IMR-90 (cell line): ENCODE data around the gene PLVAP. TPM values are rescaled to one million over a fixed set of nuclear protein-coding genes. Genes with fewer than 3 reads are reported as not detected.

ENCODE experiments used
- ATAC-seq: fragments of 200-7000 bp; cut with Tn5 transposase; 2 replicates; pipeline ENCODE4 v1.9.1; 2020; ENCODE audit warnings: low read depth, mild to moderate bottlenecking, moderate library complexity
- BruUV-seq: library from RNA; stranded (reverse); fragments of 400-500 nt; replicated peaks from 2 replicates; lab custom pipeline; 2021; lab: Mats Ljungman, UMichigan
- CTCF ChIA-PET: fragments of 300-600 bp; formaldehyde crosslinking; extraction: SDS; loops from one replicate; lab custom pipeline; 2021; ENCODE audit warnings: antibody characterized with exemption; lab: Yijun Ruan, JAX
- POLR2A ChIA-PET: fragments of 300-600 bp; sonication (Branson Sonifier 250); formaldehyde crosslinking; loops from one replicate; lab custom pipeline; 2022; ENCODE audit warnings: antibody characterized with exemption; ENCODE audit not compliant: unreplicated experiment; lab: Charles Lee
- DNase-seq: peaks from one replicate; pipeline ENCODE4 v3.0.0; 2013
- H2AFZ ChIP-seq: replicated peaks from 2 replicates; pipeline ENCODE3; 2013; ENCODE audit warnings: low read length, mild to moderate bottlenecking; ENCODE audit not compliant: poor library complexity
- H2AK5ac ChIP-seq: 2 replicates; pipeline ENCODE4 v1.6.1; 2013; ENCODE audit warnings: low read depth, low read length, inconsistent platforms
- H2AK9ac ChIP-seq: replicated peaks from 2 replicates; pipeline ENCODE3; 2013; ENCODE audit warnings: mild to moderate bottlenecking, low read depth, low read length, moderate library complexity; ENCODE audit not compliant: poor library complexity
- H2BK120ac ChIP-seq: 2 replicates; pipeline ENCODE4 v1.6.1; 2013; ENCODE audit warnings: low read depth, low read length, inconsistent platforms
- H2BK15ac ChIP-seq: 3 replicates; pipeline ENCODE4 v1.6.1; 2013; ENCODE audit warnings: low read depth, low read length, inconsistent platforms
- H2BK20ac ChIP-seq: 2 replicates; pipeline ENCODE4 v1.6.1; 2013; ENCODE audit warnings: low read depth, mild to moderate bottlenecking, inconsistent platforms, low read length, moderate library complexity
- H2BK5ac ChIP-seq: 2 replicates; pipeline ENCODE4 v1.6.1; 2013; ENCODE audit warnings: mild to moderate bottlenecking, low read depth, low read length, inconsistent platforms; ENCODE audit not compliant: poor library complexity, severe bottlenecking
- H3K14ac ChIP-seq: replicated peaks from 2 replicates; pipeline ENCODE4 v1.6.1; 2013; ENCODE audit warnings: low read depth, low read length, inconsistent platforms
- H3K18ac ChIP-seq: 2 replicates; pipeline ENCODE4 v1.6.1; 2013; ENCODE audit warnings: low read depth, low read length, control low read depth
- H3K23ac ChIP-seq: 2 replicates; pipeline ENCODE4 v1.6.1; 2013; ENCODE audit warnings: low read depth, low read length, inconsistent platforms
- H3K27ac ChIP-seq: 2 replicates; pipeline ENCODE4 v1.5.1; 2013; ENCODE audit warnings: mild to moderate bottlenecking, control low read depth, low read length; ENCODE audit not compliant: insufficient read depth
- H3K27me3 ChIP-seq: 2 replicates; pipeline ENCODE4 v1.6.1; 2013; ENCODE audit warnings: low read length; ENCODE audit not compliant: control insufficient read depth, insufficient read depth
- H3K36me3 ChIP-seq: 2 replicates; pipeline ENCODE4 v1.6.1; 2013; ENCODE audit warnings: low read length, mixed read lengths; ENCODE audit not compliant: control insufficient read depth, insufficient read depth
- H3K4ac ChIP-seq: 2 replicates; pipeline ENCODE4 v1.6.1; 2013; ENCODE audit warnings: low read depth, low read length, inconsistent platforms
- H3K4me1 ChIP-seq: 2 replicates; pipeline ENCODE4 v1.6.1; 2013; ENCODE audit warnings: low read length, mixed read lengths; ENCODE audit not compliant: control insufficient read depth, insufficient read depth
- H3K4me2 ChIP-seq: 2 replicates; pipeline ENCODE4 v1.6.1; 2013; ENCODE audit warnings: low read depth, mild to moderate bottlenecking, control low read depth, low read length, moderate library complexity
- H3K4me3 ChIP-seq: 2 replicates; pipeline ENCODE4 v1.5.1; 2013; ENCODE audit warnings: low read depth, mild to moderate bottlenecking, control low read depth, low read length, moderate library complexity; ENCODE audit not compliant: insufficient read depth
- H3K56ac ChIP-seq: 2 replicates; pipeline ENCODE4 v1.6.1; 2013; ENCODE audit warnings: low read length, inconsistent platforms; ENCODE audit not compliant: insufficient read depth; ENCODE audit errors: extremely low read depth
- H3K79me1 ChIP-seq, 2 experiments: 2 replicates each; pipeline ENCODE4 v1.6.1; 2013; ENCODE audit warnings: low read length in 2 of 2, inconsistent platforms in 1 of 2, low read depth in 1 of 2
- H3K9ac ChIP-seq: 2 replicates; pipeline ENCODE4 v1.6.1; 2013; ENCODE audit warnings: low read depth, low read length, control low read depth
- H3K9me1 ChIP-seq: 2 replicates; pipeline ENCODE4 v1.6.1; 2013; ENCODE audit warnings: low read length, inconsistent platforms; ENCODE audit not compliant: insufficient read depth
- H3K9me3 ChIP-seq: 2 replicates; pipeline ENCODE4 v1.6.1; 2013; ENCODE audit warnings: low read length; ENCODE audit not compliant: control insufficient read depth, insufficient read depth
- H4K20me1 ChIP-seq: 2 replicates; pipeline ENCODE4 v1.6.1; 2013; ENCODE audit warnings: low read length, inconsistent platforms; ENCODE audit not compliant: insufficient read depth
- H4K5ac ChIP-seq: 2 replicates; pipeline ENCODE4 v1.6.1; 2013; ENCODE audit warnings: mild to moderate bottlenecking, low read depth, low read length, control low read depth
- H4K8ac ChIP-seq, 2 experiments: 2 replicates each; pipeline ENCODE4 v1.6.1; 2013; ENCODE audit warnings: low read depth in 2 of 2, low read length in 2 of 2, control low read depth in 1 of 2, inconsistent platforms in 1 of 2
- H4K91ac ChIP-seq: 2 replicates; pipeline ENCODE4 v1.6.1; 2013; ENCODE audit warnings: low read depth, low read length, inconsistent platforms; ENCODE audit not compliant: insufficient read depth
- BHLHE40 ChIP-seq: fragments of 150-350 bp; IDR thresholded peaks from 2 replicates; pipeline ENCODE4 v1.6.1; 2016; ENCODE audit warnings: mild to moderate bottlenecking, low read depth, low read length
- CEBPB ChIP-seq: IDR thresholded peaks from 2 replicates; pipeline ENCODE4 v1.6.1; 2012; ENCODE audit warnings: low read depth, low read length, improper control_type of control experiment
- CHD1 ChIP-seq: IDR thresholded peaks from 2 replicates; pipeline ENCODE4 v1.6.1; 2012; ENCODE audit warnings: low read depth, low read length, improper control_type of control experiment
- ELK1 ChIP-seq: fragments of 150-350 bp; IDR thresholded peaks from 2 replicates; pipeline ENCODE4 v1.6.1; 2016; ENCODE audit warnings: low read depth, mild to moderate bottlenecking, low read length, moderate library complexity, borderline replicate concordance
- FOS ChIP-seq: fragments of 150-350 bp; IDR thresholded peaks from 2 replicates; pipeline ENCODE4 v1.6.1; 2016; ENCODE audit warnings: low read depth, low read length
- MAFK ChIP-seq: IDR thresholded peaks from 2 replicates; pipeline ENCODE4 v1.6.1; 2012; ENCODE audit warnings: low read depth, low read length, improper control_type of control experiment
- MAZ ChIP-seq: IDR thresholded peaks from 2 replicates; pipeline ENCODE4 v1.6.1; 2012; ENCODE audit warnings: low read depth, mild to moderate bottlenecking, low read length, improper control_type of control experiment, moderate library complexity, borderline replicate concordance
- MXI1 ChIP-seq: IDR thresholded peaks from 2 replicates; pipeline ENCODE4 v1.6.1; 2012; ENCODE audit warnings: low read depth, mild to moderate bottlenecking, low read length, moderate library complexity, borderline replicate concordance
- NFE2L2 ChIP-seq: fragments of 150-350 bp; IDR thresholded peaks from 2 replicates; pipeline ENCODE4 v1.6.1; 2016; ENCODE audit warnings: low read depth, mild to moderate bottlenecking, low read length
- POLR2A ChIP-seq: IDR thresholded peaks from 2 replicates; pipeline ENCODE4 v1.6.1; 2012; ENCODE audit warnings: mild to moderate bottlenecking, low read depth, low read length
- RAD21 ChIP-seq: IDR thresholded peaks from 2 replicates; pipeline ENCODE4 v1.6.1; 2012; ENCODE audit warnings: low read length, improper control_type of control experiment
- RCOR1 ChIP-seq: IDR thresholded peaks from 2 replicates; pipeline ENCODE4 v1.6.1; 2012; ENCODE audit warnings: mild to moderate bottlenecking, low read length, improper control_type of control experiment; ENCODE audit not compliant: insufficient replicate concordance
- RFX5 ChIP-seq: IDR thresholded peaks from 2 replicates; pipeline ENCODE4 v1.8.0; 2012; ENCODE audit warnings: low read depth, mild to moderate bottlenecking, low read length, moderate library complexity
- SMC3 ChIP-seq: fragments of 150-350 bp; IDR thresholded peaks from 2 replicates; pipeline ENCODE4 v1.6.1; 2016; ENCODE audit warnings: low read depth, mild to moderate bottlenecking, antibody characterized with exemption, low read length, moderate library complexity
- USF2 ChIP-seq: fragments of 150-350 bp; IDR thresholded peaks from 2 replicates; pipeline ENCODE4 v1.6.1; 2017; ENCODE audit warnings: mild to moderate bottlenecking, antibody characterized with exemption, low read length, low read depth
- WGBS, 2 experiments: methylation state at CpG; one replicate each; pipeline versions ENCODE4 v1.1.5 to v1.1.7; 2013; ENCODE audit warnings: missing lambda C conversion rate in 2 of 2; ENCODE audit not compliant: insufficient read length in 1 of 2; ENCODE audit errors: extremely low coverage in 2 of 2; 5-methylcytosine and 5-hydroxymethylcytosine counted together
- dilution Hi-C: fragments of 300-500 bp; cut with HindIII; formaldehyde crosslinking; loops from one replicate; pipeline ENCODE4 v1.14.3; 2018; ENCODE audit warnings: low sequenced_read_pairs; ENCODE audit not compliant: unreplicated experiment
- in situ Hi-C: fragments of 300-500 bp; cut with MboI; formaldehyde crosslinking; loops from 3 replicates; pipeline ENCODE4 v1.14.3; 2019; ENCODE audit warnings: low sequenced_read_pairs, inconsistent platforms, mixed read lengths
- intact Hi-C: fragments of 100-400 bp; cut with micrococcal nuclease; formaldehyde crosslinking; loops from 2 replicates; pipeline ENCODE4 v1.10.0; 2022
- polyA plus RNA-seq, 3 experiments: library from polyadenylated mRNA; depleted of rRNA; stranded (reverse); fragments of >200 nt; gene quantifications; 2 replicates each; pipeline ENCODE4 v1.2.3, GENCODE V29; 2012; ENCODE audit warnings: low replicate concordance in 1 of 3
- total RNA-seq: library from RNA; depleted of rRNA; stranded (reverse); fragments of >200 nt; gene quantifications from 2 replicates; pipeline ENCODE4 v1.2.3, GENCODE V29; 2012
- TF ChIP-seq, protein P1 (sequence below): conservative IDR thresholded peaks from 2 replicates; pipeline ENCODE4 v1.5.1; 2012; ENCODE audit warnings: mild to moderate bottlenecking, low read depth, low read length, improper control_type of control experiment

The PLVAP gene
- total and polyA plus RNA-seq, 2 of the 4 experiments (the other 2 are of a cell fraction): not detected

- H4K8ac ChIP-seq: no peak overlapping the region
- no peak for DNase-seq
- no peaks in the 10 kb centered on the region for H3K4me1 ChIP-seq
- ChIA-PET CTCF (no interaction called here), POLR2A (no interaction called here)
- no peak overlapping the region for H2BK20ac ChIP-seq
- intact Hi-C loops (no loop called here), dilution Hi-C loops (no loop called here), in situ Hi-C loops (no loop called here)
- no peak for TF ChIP-seq CEBPB
- TF ChIP-seq RFX5: no peak
- TF ChIP-seq FOS: no peak
- no peak for TF ChIP-seq NFE2L2
- TF ChIP-seq MAZ: no peak
- TF ChIP-seq, protein P1, sequence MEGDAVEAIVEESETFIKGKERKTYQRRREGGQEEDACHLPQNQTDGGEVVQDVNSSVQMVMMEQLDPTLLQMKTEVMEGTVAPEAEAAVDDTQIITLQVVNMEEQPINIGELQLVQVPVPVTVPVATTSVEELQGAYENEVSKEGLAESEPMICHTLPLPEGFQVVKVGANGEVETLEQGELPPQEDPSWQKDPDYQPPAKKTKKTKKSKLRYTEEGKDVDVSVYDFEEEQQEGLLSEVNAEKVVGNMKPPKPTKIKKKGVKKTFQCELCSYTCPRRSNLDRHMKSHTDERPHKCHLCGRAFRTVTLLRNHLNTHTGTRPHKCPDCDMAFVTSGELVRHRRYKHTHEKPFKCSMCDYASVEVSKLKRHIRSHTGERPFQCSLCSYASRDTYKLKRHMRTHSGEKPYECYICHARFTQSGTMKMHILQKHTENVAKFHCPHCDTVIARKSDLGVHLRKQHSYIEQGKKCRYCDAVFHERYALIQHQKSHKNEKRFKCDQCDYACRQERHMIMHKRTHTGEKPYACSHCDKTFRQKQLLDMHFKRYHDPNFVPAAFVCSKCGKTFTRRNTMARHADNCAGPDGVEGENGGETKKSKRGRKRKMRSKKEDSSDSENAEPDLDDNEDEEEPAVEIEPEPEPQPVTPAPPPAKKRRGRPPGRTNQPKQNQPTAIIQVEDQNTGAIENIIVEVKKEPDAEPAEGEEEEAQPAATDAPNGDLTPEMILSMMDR: no peak
- TF ChIP-seq RCOR1: no peak
- no peak for TF ChIP-seq POLR2A
- no peak for TF ChIP-seq ELK1
- no peak for TF ChIP-seq CHD1
- no peak for TF ChIP-seq BHLHE40
- no peak for TF ChIP-seq MAFK
- TF ChIP-seq MXI1: no peak
- TF ChIP-seq USF2: no peak
- TF ChIP-seq RAD21: no peak
- TF ChIP-seq SMC3: no peak
- no peak overlapping the region for H3K27ac ChIP-seq
- no peak overlapping the region for H4K91ac ChIP-seq
- H2BK120ac ChIP-seq: no peak overlapping the region
- H4K20me1 ChIP-seq: peaks cover 8% of the 10 kb centered on the region; the same call in 1 of the 2 replicates
- H4K5ac ChIP-seq: no peak overlapping the region
- no peak overlapping the region for H2BK15ac ChIP-seq
- WGBS, 2 experiments: 73% methylated on average over 6 of the region's 17 CpGs; no CpG with 5 or more reads in 1 of the 2 experiments
- H3K23ac ChIP-seq: no peak overlapping the region
- no peak overlapping the region for H3K14ac ChIP-seq
- no peak overlapping the region for H3K56ac ChIP-seq
- ATAC-seq: no peak
- H2BK5ac ChIP-seq: no peak overlapping the region
- H2AFZ ChIP-seq: no peak overlapping the region
- H3K4ac ChIP-seq: no peak overlapping the region
- H3K36me3 ChIP-seq: peaks cover 24% of the 10 kb centered on the region
- H2AK9ac ChIP-seq: no peak overlapping the region
- H3K9me1 ChIP-seq: no peaks in the 10 kb centered on the region
- no peak overlapping the region for H3K9ac ChIP-seq
- no peak overlapping the region for H3K4me2 ChIP-seq
- H3K4me3 ChIP-seq: no peak overlapping the region
- no peaks in the 10 kb centered on the region for H3K9me3 ChIP-seq
- no peak overlapping the region for H3K18ac ChIP-seq
- no peak overlapping the region for H2AK5ac ChIP-seq
- BruUV-seq: no TSS peak
- no peaks in the 10 kb centered on the region for H3K27me3 ChIP-seq
- peaks cover 0 to 5% of the 10 kb centered on the region in 2 experiments; a peak in 1 of 4 replicates for H3K79me1 ChIP-seq
Observed at GRCh38 chr19:17325881-17326594, 51.1 kb downstream of the PLVAP start.
